ENCODE data around the gene TMEFF2.

TMEFF2 gene

DNA sequence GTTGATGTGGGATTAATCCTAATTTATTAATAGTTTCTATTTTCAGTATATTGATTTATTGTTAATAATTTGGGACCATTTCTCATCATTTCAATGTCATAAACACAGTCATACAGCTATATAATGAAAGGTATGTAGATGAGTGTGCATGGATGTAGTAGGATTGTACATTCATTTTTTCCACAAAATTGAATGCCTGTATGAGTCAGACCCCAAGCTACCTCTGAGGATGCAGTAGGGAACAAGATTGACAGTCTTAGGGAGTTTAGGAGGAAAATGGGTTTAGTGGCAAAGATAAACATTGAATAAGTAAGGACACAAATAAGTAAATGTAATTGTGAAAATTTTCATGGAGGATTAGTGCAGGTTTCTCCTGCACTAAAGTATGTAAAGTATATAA, 14.1 kb upstream of the TMEFF2 start (continued):
- TF ChIP-seq, protein P1, sequence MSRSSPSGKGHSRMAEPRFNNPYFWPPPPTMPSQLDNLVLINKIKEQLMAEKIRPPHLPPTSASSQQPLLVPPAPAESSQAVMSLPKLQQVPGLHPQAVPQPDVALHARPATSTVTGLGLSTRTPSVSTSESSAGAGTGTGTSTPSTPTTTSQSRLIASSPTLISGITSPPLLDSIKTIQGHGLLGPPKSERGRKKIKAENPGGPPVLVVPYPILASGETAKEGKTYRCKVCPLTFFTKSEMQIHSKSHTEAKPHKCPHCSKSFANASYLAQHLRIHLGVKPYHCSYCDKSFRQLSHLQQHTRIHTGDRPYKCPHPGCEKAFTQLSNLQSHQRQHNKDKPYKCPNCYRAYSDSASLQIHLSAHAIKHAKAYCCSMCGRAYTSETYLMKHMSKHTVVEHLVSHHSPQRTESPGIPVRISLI (tag by site-specific recombination; IDR thresholded peaks at IDR 0.05) = no peak

GRCh38 chr2:192206399-192206798, 11.7 kb upstream of the TMEFF2 start:
- Histone ChIP-seq H3K4me3 (ENCODE audit: low read depth, low read length) (no peak overlapping the region), H3K9me3 (ENCODE audit: control insufficient read depth, insufficient read depth, low read depth, low read length) (no peaks in the 10 kb centered on the region), H3K4me1 (ENCODE audit: control insufficient read depth, insufficient read depth, low read length) (no peaks in the 10 kb centered on the region), H3K36me3 (ENCODE audit: control insufficient read depth in 2 of 2, insufficient read depth in 1 of 2, low read length in 2 of 2) (no peaks in the 10 kb centered on the region), H3K27ac (ENCODE audit: extremely low read depth, low read depth, low read length) (no peak overlapping the region)
- CTCF ChIA-PET = interaction anchor here (0.7 to 1.9 kb wide), 2 partner anchors 10 to 12 kb away, joined by 3 to 6 read pairs; partner anchors contain the start of gene TMEFF2
- POLR2A ChIA-PET = no interaction called here
- no peak for TF ChIP-seq ZNF510 (tag by site-specific recombination; IDR thresholded peaks at IDR 0.05; ENCODE audit: insufficient replicate concordance)

DNA sequence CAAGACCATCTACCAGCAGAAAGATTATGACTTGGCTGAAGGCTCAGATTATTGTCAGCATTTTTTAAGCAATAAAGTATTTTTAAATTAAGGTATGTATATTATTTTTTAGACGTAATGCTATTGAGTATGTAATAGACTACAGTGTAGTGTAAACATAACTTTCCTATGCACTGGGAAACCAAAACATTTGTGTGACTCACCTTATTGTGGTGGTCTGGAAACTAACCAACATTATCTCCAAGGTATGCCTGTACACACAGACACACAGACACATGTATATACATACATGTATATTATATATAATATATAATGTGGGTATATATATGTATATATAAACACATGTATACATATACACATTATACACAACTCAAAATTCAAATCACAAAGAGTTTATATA, 9.1 kb upstream of the TMEFF2 start:
- H3K36me3 ChIP-seq (ENCODE audit: control insufficient read depth in 2 of 2, insufficient read depth in 1 of 2, low read length in 2 of 2) = no peaks in the 10 kb centered on the region
- ChIA-PET CTCF (no interaction called here), POLR2A (no interaction called here)
- H3K4me3 ChIP-seq (ENCODE audit: low read depth, low read length) = no peak overlapping the region
- H3K27ac ChIP-seq (ENCODE audit: extremely low read depth, low read depth, low read length) = no peak overlapping the region
- H3K4me1 ChIP-seq (ENCODE audit: control insufficient read depth, insufficient read depth, low read length) = no peaks in the 10 kb centered on the region
- H3K9me3 ChIP-seq (ENCODE audit: control insufficient read depth, insufficient read depth, low read depth, low read length) = no peaks in the 10 kb centered on the region
- TF ChIP-seq ZNF18 (tag by site-specific recombination; IDR thresholded peaks at IDR 0.05) = no peak
- TF ChIP-seq WT1 (tag by site-specific recombination; IDR thresholded peaks at IDR 0.05) = no peak
- TF ChIP-seq REST (tag by site-specific recombination; IDR thresholded peaks at IDR 0.05) = no peak
- no peak for TF ChIP-seq ZNF211 (tag by site-specific recombination; IDR thresholded peaks at IDR 0.05; ENCODE audit: low read depth)
- TF ChIP-seq ZNF157 (tag by site-specific recombination; IDR thresholded peaks at IDR 0.05) = no peak
- no peak for TF ChIP-seq ZNF16 (tag by site-specific recombination; IDR thresholded peaks at IDR 0.05; ENCODE audit: low read depth)
- TF ChIP-seq ZNF184 (tag by site-specific recombination; IDR thresholded peaks at IDR 0.05) = no peak
- no peak for TF ChIP-seq PRDM1 (tag by site-specific recombination; IDR thresholded peaks at IDR 0.05)
- TF ChIP-seq BCL11A (tag by site-specific recombination; IDR thresholded peaks at IDR 0.05; ENCODE audit: low read depth) = no peak
- no peak for TF ChIP-seq ZNF621 (tag by site-specific recombination; IDR thresholded peaks at IDR 0.05)
- no peak for TF ChIP-seq SETDB1 (IDR thresholded peaks at IDR 0.05; ENCODE audit: insufficient read length, low read length)
- TF ChIP-seq KLF8 (tag by site-specific recombination; IDR thresholded peaks at IDR 0.05) = no peak

DNA sequence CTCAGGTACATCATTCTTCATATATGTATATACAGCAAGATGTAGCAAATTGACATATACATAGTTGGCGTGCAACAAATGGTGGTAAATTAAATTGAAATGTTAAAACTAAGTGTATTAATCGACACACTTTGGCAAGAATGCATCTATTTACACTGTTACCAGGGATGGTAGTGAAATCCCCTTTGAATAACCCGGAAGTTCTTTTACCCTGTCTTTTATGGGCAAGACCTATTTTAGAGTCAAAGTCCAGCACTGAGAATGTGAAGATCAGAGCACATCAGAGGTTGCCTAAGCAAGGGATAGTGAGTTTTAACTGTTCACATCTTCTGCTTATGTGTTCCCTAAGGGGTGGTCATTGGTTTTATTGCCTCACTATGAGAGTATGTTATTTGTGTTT, 7.6 kb upstream of the TMEFF2 start:
- Histone ChIP-seq H3K27ac (ENCODE audit: extremely low read depth, low read depth, low read length) (no peak overlapping the region), H3K4me3 (ENCODE audit: low read depth, low read length) (no peak overlapping the region), H3K9me3 (ENCODE audit: control insufficient read depth, insufficient read depth, low read depth, low read length) (no peaks in the 10 kb centered on the region), H3K4me1 (ENCODE audit: control insufficient read depth, insufficient read depth, low read length) (no peaks in the 10 kb centered on the region), H3K36me3 (ENCODE audit: control insufficient read depth in 2 of 2, insufficient read depth in 1 of 2, low read length in 2 of 2) (no peaks in the 10 kb centered on the region)
- POLR2A ChIA-PET = no interaction called here
- CTCF ChIA-PET = no interaction called here
- TF ChIP-seq ZNF10 (tag by site-specific recombination; IDR thresholded peaks at IDR 0.05) (no peak), SCRT2 (tag by site-specific recombination; IDR thresholded peaks at IDR 0.05) (no peak), ZNF48 (tag by site-specific recombination; IDR thresholded peaks at IDR 0.05) (no peak), ZNF404 (tag by site-specific recombination; IDR thresholded peaks at IDR 0.05) (no peak), ZNF560 (tag by site-specific recombination; IDR thresholded peaks at IDR 0.05; ENCODE audit: borderline replicate concordance) (no peak), ZSCAN5A (tag by site-specific recombination; IDR thresholded peaks at IDR 0.05) (no peak), ZBTB1 (tag by site-specific recombination; IDR thresholded peaks at IDR 0.05) (no peak), ZNF274 (IDR thresholded peaks at IDR 0.05; ENCODE audit: low read length) (no peak), ZNF274 (tag by site-specific recombination; IDR thresholded peaks at IDR 0.05; ENCODE audit: borderline replicate concordance) (no peak), ZBTB17 (tag by site-specific recombination; IDR thresholded peaks at IDR 0.05) (no peak)

Measured in HEK293 (cell line).